GM19238 (cell line): ENCODE measurements around the gene MEF2C.

ENCODE experiments used
- DNase-seq: peaks from one replicate; pipeline ENCODE4 v3.0.0; 2011; ENCODE audit warnings: low spot score; ENCODE audit not compliant: insufficient read length

Gene MEF2C

GRCh38 chr5:88888848-88889188, 5.8 kb upstream of the MEF2C start:
- no peak for DNase-seq

GRCh38 chr5:88888291-88888690, 5.3 kb upstream of the MEF2C start:
- DNase-seq, result no peak

GRCh38 chr5:88887342-88887741, 4.4 kb upstream of the MEF2C start:
- DNase-seq, result no peak

GRCh38 chr5:88886746-88887341, 3.9 kb upstream of the MEF2C start:
- DNase-seq, result no peak

- DNase-seq, result no peak
These were observed 3.3 kb upstream of the MEF2C start for GRCh38 chr5:88886252-88886651.

GRCh38 chr5:88885002-88885401, 2.0 kb upstream of the MEF2C start:
- DNase-seq, result no peak

- DNase-seq, result no peak
These were observed 1.6 kb upstream of the MEF2C start for GRCh38 chr5:88884608-88884877.

- no peak for DNase-seq
These were observed 1.0 kb upstream of the MEF2C start for GRCh38 chr5:88883836-88884607.

GRCh38 chr5:88882276-88883038, 527 bp downstream of the MEF2C start:
- no peak for DNase-seq

- DNase-seq, result no peak
These were observed 1.4 kb downstream of the MEF2C start for GRCh38 chr5:88881571-88881971.

- DNase-seq, result no peak
These were observed 2.8 kb downstream of the MEF2C start for GRCh38 chr5:88880201-88880600.

GRCh38 chr5:88879724-88880123, 3.3 kb downstream of the MEF2C start:
- DNase-seq, result no peak

GRCh38 chr5:88878976-88879375, 4.0 kb downstream of the MEF2C start:
- no peak for DNase-seq

- DNase-seq, result no peak
These were observed 5.2 kb downstream of the MEF2C start for GRCh38 chr5:88877826-88878225.

- DNase-seq, result no peak
These were observed 6.3 kb downstream of the MEF2C start for GRCh38 chr5:88876714-88877113.

- DNase-seq, result no peak
These were observed 7.4 kb downstream of the MEF2C start for GRCh38 chr5:88875341-88876234.

- no peak for DNase-seq
These were observed 9.5 kb downstream of the MEF2C start for GRCh38 chr5:88873447-88873846.

GRCh38 chr5:88872971-88873370, 10.0 kb downstream of the MEF2C start:
- DNase-seq, result no peak

- DNase-seq, result no peak
These were observed 12.7 kb downstream of the MEF2C start for GRCh38 chr5:88870285-88870684.

- DNase-seq, result no peak
These were observed 14.4 kb downstream of the MEF2C start for GRCh38 chr5:88868468-88869068.

- DNase-seq, result no peak
These were observed 15.3 kb downstream of the MEF2C start for GRCh38 chr5:88867638-88868037.
